HT1080 (cell line): ENCODE measurements around the gene KCNH3. TPM values are rescaled to one million over a fixed set of nuclear protein-coding genes. Genes with fewer than 3 reads are reported as not detected.
"Not testable (repeated sequence)": the region's sequence is repeated elsewhere in the genome, so short reads cannot be mapped to it uniquely, and the experiment has no call there.

Source experiments
- DNase-seq: peaks from one replicate; pipeline ENCODE4 v3.0.0-alpha.2; 2015; ENCODE audit warnings: low read depth
- small RNA-seq: library from RNA; depleted of rRNA; stranded (forward); fragments of <200 nt; gene quantifications from one replicate; pipeline ENCODE3, GENCODE V24; 2014
- total RNA-seq: library from RNA; depleted of rRNA; stranded (reverse); fragments of >200 nt; shearing (Covaris generic); gene quantifications from 2 replicates; pipeline ENCODE4 v1.2.3, GENCODE V29; 2014; rRNA removed

KCNH3 gene
- total RNA-seq, 1 experiment from 2014 or later = 5.2 TPM

- DNase-seq = no peak
Observed at GRCh38 chr12:49585477-49586459, 46.9 kb downstream of the KCNH3 start.

GRCh38 chr12:49587174-49587908 is 48.5 kb downstream of the KCNH3 start:
- no peak for DNase-seq

DNA sequence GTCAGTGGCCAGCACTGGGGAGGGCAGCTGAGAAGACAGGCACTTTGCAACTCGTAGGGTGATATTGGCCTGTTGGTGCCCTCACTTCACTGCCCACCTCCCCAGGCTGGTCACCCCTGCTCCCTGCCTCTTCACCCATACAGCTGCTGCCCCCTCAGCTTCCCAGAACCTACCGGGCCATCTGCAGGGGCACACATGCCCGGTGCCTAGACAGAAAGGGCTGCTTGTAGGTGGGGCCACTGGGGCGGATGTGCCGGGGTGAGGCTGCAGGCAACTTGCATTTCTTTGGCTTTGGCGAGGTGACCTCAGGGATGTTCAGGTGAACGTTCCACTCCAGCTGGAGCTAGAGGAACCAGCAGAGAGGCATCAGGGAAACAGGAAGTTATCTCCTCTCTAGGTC is 49.5 kb downstream of the KCNH3 start:
- DNase-seq = no peak

DNA sequence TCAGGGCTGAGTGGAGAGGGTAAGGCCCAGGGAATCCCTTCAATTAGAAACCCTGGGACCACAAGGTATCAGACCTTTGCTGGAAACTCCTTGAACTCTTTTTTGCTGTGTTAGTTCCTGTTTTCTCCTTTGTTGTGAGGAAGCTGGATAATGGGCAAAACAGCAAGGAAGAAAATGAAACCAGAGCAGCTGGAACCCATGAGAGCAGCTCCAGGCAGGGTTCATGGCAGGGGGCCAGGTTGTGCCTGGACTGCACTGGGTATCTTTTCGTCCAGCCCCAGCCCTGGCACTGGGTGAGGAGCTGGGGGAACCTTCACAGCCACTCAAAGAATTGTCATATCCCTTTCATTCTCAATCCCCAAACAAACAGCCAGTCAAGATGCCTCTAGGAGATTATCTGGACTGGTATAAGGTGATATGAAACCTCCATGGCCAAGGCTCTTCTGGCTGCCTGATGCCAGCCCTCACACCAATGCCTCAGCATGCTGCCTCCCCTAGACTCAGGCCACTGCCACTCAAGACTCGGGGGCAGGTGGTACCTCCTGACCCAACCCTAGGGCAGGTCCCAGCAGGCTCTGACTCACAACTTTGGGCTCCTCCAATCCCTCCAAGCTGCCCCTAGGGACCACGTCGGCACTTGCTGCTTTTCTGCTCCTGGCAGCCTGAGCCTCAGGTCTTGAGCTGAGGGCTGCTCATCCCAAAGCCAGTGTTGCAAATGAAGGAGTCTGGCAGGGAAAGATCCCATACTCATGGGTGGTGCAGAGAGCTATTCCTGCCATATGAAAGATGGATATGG is 50.1 kb downstream of the KCNH3 start:
- no peak for DNase-seq

GRCh38 chr12:49598527-49598926 is 59.7 kb downstream of the KCNH3 start:
- no peak for DNase-seq

DNA sequence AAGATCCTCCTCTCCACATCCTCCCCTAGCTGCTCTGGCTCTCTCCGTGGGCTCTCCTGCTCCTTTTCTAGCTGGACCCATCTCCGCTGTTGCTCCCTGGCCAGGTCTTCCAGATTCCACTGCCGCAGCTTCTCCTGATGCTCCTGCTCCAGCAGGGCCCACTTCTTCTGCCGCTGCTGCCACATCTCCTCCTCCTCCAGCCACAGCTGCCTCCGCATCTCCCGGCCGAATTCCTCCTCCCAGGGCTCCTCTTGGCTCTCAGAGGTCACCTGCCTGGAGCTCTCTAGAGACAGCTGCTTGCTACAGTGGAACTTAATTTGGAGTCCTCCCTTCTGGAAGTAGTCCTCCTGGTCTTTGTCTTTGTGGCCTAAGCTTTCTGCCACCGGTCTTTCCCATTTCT is 61.1 kb downstream of the KCNH3 start:
- DNase-seq = no peak

GRCh38 chr12:49603721-49604120 is 64.9 kb downstream of the KCNH3 start:
- no peak for DNase-seq

DNA sequence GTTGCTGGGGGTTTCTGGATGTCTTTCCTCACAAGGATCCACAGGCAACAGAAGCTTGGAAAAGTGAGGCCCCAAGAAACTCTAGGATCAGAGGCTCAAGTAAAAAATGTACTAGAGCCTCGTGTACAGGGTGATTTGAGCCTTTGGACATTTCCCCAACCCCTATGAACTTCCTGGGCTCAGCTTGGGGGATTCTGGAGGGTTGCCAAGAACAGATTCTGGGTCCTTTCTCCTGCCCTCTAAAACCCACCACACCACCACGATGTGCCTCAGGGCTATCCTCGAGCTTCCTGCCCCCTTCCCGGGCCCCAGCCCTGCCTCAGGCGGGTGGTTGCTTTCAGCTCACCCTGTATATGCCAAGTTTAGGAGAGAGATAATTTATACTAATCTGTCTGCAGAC is 66.0 kb downstream of the KCNH3 start:
- no peak for DNase-seq

DNA sequence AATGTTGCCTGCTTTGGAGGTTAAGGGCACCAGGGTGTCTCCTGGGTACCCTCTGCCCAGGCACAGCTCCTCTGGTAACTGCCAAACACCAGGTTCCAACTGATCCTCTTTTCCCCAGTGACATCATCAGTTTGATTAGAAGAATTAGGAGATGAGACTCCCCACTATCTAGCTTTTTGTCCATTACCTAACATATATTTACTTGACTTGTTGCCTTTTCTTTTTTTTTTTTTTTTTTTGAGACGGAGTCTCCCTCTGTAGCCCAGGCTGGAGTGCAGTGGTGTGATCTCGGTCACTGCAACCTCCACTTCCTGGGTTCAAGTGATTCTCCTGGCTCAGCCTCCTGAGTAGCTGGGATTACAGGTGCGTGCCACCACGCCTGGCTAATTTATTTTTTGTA is 66.7 kb downstream of the KCNH3 start, which contains the start of gene FAM186B:
FAM186B (minus strand) TSS at position 101 of the 400 bp plus-strand sequence. CDS start 162 bp downstream, outside the sequence.
- DNase-seq = not testable (repeated sequence)

Small RNA genes lying within 50 kb of the gene (small RNA-seq; reads per million reads assigned to genes)
- gene POLR2KP1 = not detected
- gene RNU6-834P = not detected

Other genes starting within 250 kb of the KCNH3 start
- 0.13 and 0.21 TPM in 2 replicates for gene PRPH, start 243.9 kb upstream of the KCNH3 start, total RNA-seq
- 35.8 and 48.7 TPM in 2 replicates for gene TROAP, start 215.8 kb upstream of the KCNH3 start, total RNA-seq
- 5.3 and 5.7 TPM in 2 replicates for gene C1QL4, start 201.8 kb upstream of the KCNH3 start, total RNA-seq
- gene DNAJC22, start 192.1 kb upstream of the KCNH3 start, total RNA-seq = 8.3 and 9.1 TPM in 2 replicates
- 30.4 and 39.4 TPM in 2 replicates for gene SPATS2, start 171.6 kb upstream of the KCNH3 start, total RNA-seq
- 99.1 and 106 TPM in 2 replicates for gene MCRS1, start 29.1 kb downstream of the KCNH3 start, total RNA-seq
- 0.17 and 0.64 TPM in 2 replicates for gene FAM186B, start 66.6 kb downstream of the KCNH3 start, total RNA-seq
- gene PRPF40B, start 84.5 kb downstream of the KCNH3 start, total RNA-seq = 10.1 and 10.5 TPM in 2 replicates
- gene FMNL3, start 168.4 kb downstream of the KCNH3 start, total RNA-seq = 42.3 and 44.5 TPM in 2 replicates
- 419 and 532 TPM in 2 replicates for gene TMBIM6, start 202.5 kb downstream of the KCNH3 start, total RNA-seq